Hepatocyte (in vitro differentiated cells): ENCODE measurements around the gene SNED1.

Source experiments
- CTCF ChIP-seq: fragments of 200-600 bp; sonication (generic); IDR thresholded peaks from 2 replicates; pipeline ENCODE4 v1.5.1; 2016; ENCODE audit warnings: antibody characterized with exemption, mild to moderate bottlenecking; ENCODE audit not compliant: poor library complexity
- EZH2 ChIP-seq: fragments of 200-600 bp; sonication (generic); IDR thresholded peaks from 2 replicates; pipeline ENCODE4 v1.6.1; 2016; ENCODE audit warnings: antibody characterized with exemption, mild to moderate bottlenecking, borderline replicate concordance
- EZH2phosphoT487 ChIP-seq: fragments of 200-600 bp; sonication (generic); IDR thresholded peaks from one replicate; pipeline ENCODE4 v1.6.1; 2018; ENCODE audit warnings: antibody characterized with exemption, mild to moderate bottlenecking, low read depth, moderate library complexity; ENCODE audit not compliant: unreplicated experiment, severe bottlenecking

- no peak for TF ChIP-seq CTCF
- TF ChIP-seq EZH2: no peak
- TF ChIP-seq EZH2phosphoT487: no peak
Observed at GRCh38 chr2:240990726-240991377, 7.6 kb upstream of the SNED1 start.
